HG02943 (cell line): ENCODE measurements around the gene ITPKB.
"Not testable (repeated sequence)": the region's sequence is repeated elsewhere in the genome, so short reads cannot be mapped to it uniquely, and the experiment has no call there.

Source experiments
- ATAC-seq: cut with Tn5 transposase; IDR thresholded peaks from one replicate; pipeline ENCODE4 v1.9.1; 2021; ENCODE audit warnings: mild to moderate bottlenecking, low read depth, moderate library complexity; ENCODE audit not compliant: unreplicated experiment

Gene ITPKB

GRCh38 chr1:226629896-226630550 lies 109.1 kb downstream of the ITPKB start:
- ATAC-seq, result no peak

GRCh38 chr1:226629210-226629895 lies 109.7 kb downstream of the ITPKB start:
- ATAC-seq, result no peak

- ATAC-seq, result no peak
These were observed 110.4 kb downstream of the ITPKB start for GRCh38 chr1:226628612-226629155.

GRCh38 chr1:226627924-226628611 lies 111.0 kb downstream of the ITPKB start:
- no peak for ATAC-seq

GRCh38 chr1:226627050-226627755 lies 111.9 kb downstream of the ITPKB start:
- ATAC-seq, result no peak

GRCh38 chr1:226626577-226626956 lies 112.5 kb downstream of the ITPKB start:
- no peak for ATAC-seq

- no peak for ATAC-seq
These were observed 113.1 kb downstream of the ITPKB start for GRCh38 chr1:226625832-226626576.

GRCh38 chr1:226625326-226625725 lies 113.8 kb downstream of the ITPKB start:
- ATAC-seq, result no peak

- no peak for ATAC-seq
These were observed 114.6 kb downstream of the ITPKB start for GRCh38 chr1:226624526-226624925.

GRCh38 chr1:226622012-226622411 lies 117.1 kb downstream of the ITPKB start:
- no peak for ATAC-seq

- no peak for ATAC-seq
These were observed 120.1 kb downstream of the ITPKB start for GRCh38 chr1:226619031-226619430.

GRCh38 chr1:226618380-226618779 lies 120.7 kb downstream of the ITPKB start:
- ATAC-seq, result no peak

GRCh38 chr1:226617719-226618118 lies 121.4 kb downstream of the ITPKB start:
- not testable (repeated sequence) for ATAC-seq

- no peak for ATAC-seq
These were observed 122.0 kb downstream of the ITPKB start for GRCh38 chr1:226617109-226617508.

- ATAC-seq, result no peak
These were observed 122.4 kb downstream of the ITPKB start for GRCh38 chr1:226616636-226617035.

- no peak for ATAC-seq
These were observed 123.2 kb downstream of the ITPKB start for GRCh38 chr1:226615876-226616275.

GRCh38 chr1:226611980-226612379 lies 127.1 kb downstream of the ITPKB start:
- ATAC-seq, result not testable (repeated sequence)

GRCh38 chr1:226611301-226611700 lies 127.8 kb downstream of the ITPKB start:
- ATAC-seq, result no peak

GRCh38 chr1:226610671-226611070 lies 128.4 kb downstream of the ITPKB start:
- ATAC-seq, result no peak

- ATAC-seq, result no peak
These were observed 129.1 kb downstream of the ITPKB start for GRCh38 chr1:226609836-226610455.
